ENCODE results near the gene RAD51B. TPM values are rescaled to one million over a fixed set of nuclear protein-coding genes. Genes with fewer than 3 reads are reported as not detected.
A peak's percentile ranks its signal among the peaks of the same experiment; 100 is the strongest.

RAD51B gene
- total RNA-seq, 1 experiment from 2014 or later: 16.7 TPM

DNA sequence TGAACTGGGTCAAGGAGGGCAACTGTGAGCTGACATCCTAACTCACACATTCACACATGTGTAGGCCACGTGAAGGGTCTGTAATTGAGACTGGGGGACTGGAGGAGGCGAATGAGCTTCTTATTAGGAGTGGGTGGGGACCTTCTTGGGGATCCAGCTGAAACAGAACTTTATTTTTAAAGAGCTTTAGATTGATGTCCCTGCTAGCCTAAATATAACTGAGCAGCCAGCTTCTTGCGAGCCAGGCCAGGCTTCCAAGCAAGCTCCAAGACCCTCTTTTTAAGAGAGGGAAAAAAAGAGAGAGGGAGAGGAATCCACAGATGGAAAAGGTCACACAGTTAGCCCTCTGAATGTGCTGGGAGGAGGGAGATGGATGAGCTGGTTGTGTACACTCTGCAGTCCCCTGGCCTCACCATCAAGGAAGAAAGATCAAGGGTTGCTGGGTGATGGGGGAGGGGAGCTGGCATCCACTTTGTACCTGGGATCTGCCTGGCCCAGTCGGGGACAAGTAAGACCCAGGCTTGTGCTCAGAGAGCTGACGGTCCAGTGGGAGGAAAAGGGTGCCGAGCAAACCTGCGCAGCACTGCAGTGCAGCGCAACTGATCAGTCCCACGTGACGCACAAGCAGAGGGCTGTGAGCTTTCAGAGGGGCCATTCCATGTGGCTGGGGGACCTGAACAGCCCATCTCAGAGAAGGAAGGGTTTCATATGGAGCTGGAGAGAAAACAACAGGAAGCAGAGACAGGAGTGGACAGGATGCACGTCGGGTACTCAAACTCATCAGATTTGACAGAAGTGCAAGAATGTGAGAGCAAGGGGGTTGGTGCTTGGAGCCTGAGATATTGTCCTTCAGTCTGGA is 818.8 kb downstream of the RAD51B start:
- Histone ChIP-seq H3K27ac (ENCODE audit: insufficient read length, low read depth, low read length) (no peak overlapping the region), H3K27me3 (ENCODE audit: insufficient read depth, low read length) (no peaks in the 10 kb centered on the region), H2BK5ac (ENCODE audit: insufficient read length, low read length) (no peak overlapping the region), H2BK20ac (ENCODE audit: low read depth, low read length, poor library complexity, severe bottlenecking) (no peak overlapping the region), H2AK5ac (ENCODE audit: insufficient read length, low read length) (no peak overlapping the region), H3K79me2 (ENCODE audit: insufficient read depth, low read length) (no peaks in the 10 kb centered on the region), H3K9me3 (ENCODE audit: control insufficient read depth, low read depth, low read length) (no peaks in the 10 kb centered on the region), H4K91ac (ENCODE audit: insufficient read length, low read depth, low read length) (no peak overlapping the region), H3T11ph (ENCODE audit: low read length) (no peak overlapping the region), H2BK15ac (ENCODE audit: low read depth, low read length) (no peak overlapping the region), H3K4me1 (ENCODE audit: insufficient read depth, low read length) (peaks cover 5% of the 10 kb centered on the region; the same call in 1 of the 2 replicates), H3K23me2 (ENCODE audit: insufficient read length, low read depth, low read length, poor library complexity, severe bottlenecking) (no peaks in the 10 kb centered on the region), H3K79me1 (ENCODE audit: insufficient read depth, low read depth, low read length, poor library complexity, severe bottlenecking) (no peaks in the 10 kb centered on the region), H3K4me2 (ENCODE audit: insufficient read depth, insufficient read length, low read length) (no peak overlapping the region), H3K56ac (ENCODE audit: insufficient read length, low read depth, low read length) (no peak overlapping the region), H3K23ac (ENCODE audit: insufficient read length, low read depth, low read length) (no peak overlapping the region), H3K9ac (ENCODE audit: extremely low read depth, insufficient read length, low read length) (no peak overlapping the region), H3K4ac (ENCODE audit: low read depth, low read length) (no peak overlapping the region), H2BK12ac (ENCODE audit: insufficient read length, low read depth, low read length) (no peak overlapping the region), H3K18ac (ENCODE audit: insufficient read length, low read depth, low read length) (no peak overlapping the region), H2BK120ac (ENCODE audit: low read depth, low read length, poor library complexity, severe bottlenecking) (no peak overlapping the region), H3K14ac (ENCODE audit: insufficient read depth, low read length) (0 out of 2 replicates have a peak overlapping the region, but pooled peaks have one; percentile 34), H2AFZ (ENCODE audit: low read length) (no peak overlapping the region), H4K8ac (replicated peaks; ENCODE audit: insufficient read length, low read depth, low read length) (no peak overlapping the region), H4K5ac (ENCODE audit: insufficient read length, low read depth, low read length) (no peak overlapping the region), H4K20me1 (ENCODE audit: control insufficient read depth, insufficient read depth, insufficient read length) (no peaks in the 10 kb centered on the region)
- TF ChIP-seq, protein P1, sequence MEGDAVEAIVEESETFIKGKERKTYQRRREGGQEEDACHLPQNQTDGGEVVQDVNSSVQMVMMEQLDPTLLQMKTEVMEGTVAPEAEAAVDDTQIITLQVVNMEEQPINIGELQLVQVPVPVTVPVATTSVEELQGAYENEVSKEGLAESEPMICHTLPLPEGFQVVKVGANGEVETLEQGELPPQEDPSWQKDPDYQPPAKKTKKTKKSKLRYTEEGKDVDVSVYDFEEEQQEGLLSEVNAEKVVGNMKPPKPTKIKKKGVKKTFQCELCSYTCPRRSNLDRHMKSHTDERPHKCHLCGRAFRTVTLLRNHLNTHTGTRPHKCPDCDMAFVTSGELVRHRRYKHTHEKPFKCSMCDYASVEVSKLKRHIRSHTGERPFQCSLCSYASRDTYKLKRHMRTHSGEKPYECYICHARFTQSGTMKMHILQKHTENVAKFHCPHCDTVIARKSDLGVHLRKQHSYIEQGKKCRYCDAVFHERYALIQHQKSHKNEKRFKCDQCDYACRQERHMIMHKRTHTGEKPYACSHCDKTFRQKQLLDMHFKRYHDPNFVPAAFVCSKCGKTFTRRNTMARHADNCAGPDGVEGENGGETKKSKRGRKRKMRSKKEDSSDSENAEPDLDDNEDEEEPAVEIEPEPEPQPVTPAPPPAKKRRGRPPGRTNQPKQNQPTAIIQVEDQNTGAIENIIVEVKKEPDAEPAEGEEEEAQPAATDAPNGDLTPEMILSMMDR (conservative IDR thresholded peaks at IDR 0.05): no peak
- DNase-seq: peak; percentile 25
- Mint-ChIP-seq H3K9me3 (peaks cover 11 to 18% of the 10 kb centered on the region in 2 experiments), H3K4me3 (no peak overlapping the region), H3K36me3 (ENCODE audit: insufficient read depth in 1 of 3, low read depth in 3 of 3) (peaks cover 3 to 16% (median 5%) of the 10 kb centered on the region in 3 experiments; a peak in 6 of 7 replicates), H3K27me3 (ENCODE audit: low read depth) (no peaks in the 10 kb centered on the region; the same call in 1 of the 2 replicates), H3K27ac (no peak overlapping the region), H3K4me1 (peaks cover 10 to 12% of the 10 kb centered on the region in 2 experiments)
- WGBS (ENCODE audit: extremely low coverage, insufficient read length, low lambda C conversion rate): no CpG with 5 or more reads among the region's 12 CpGs
